Natural killer cell (primary cell): Measurements from ENCODE around the gene MAU2. TPM values are rescaled to one million over a fixed set of nuclear protein-coding genes. Genes with fewer than 3 reads are reported as not detected.
A peak's percentile ranks its signal among the peaks of the same experiment; 100 is the strongest.

Experiments
- ATAC-seq, 3 donors: fragments of 150-1000 bp in 2 of 3; fragments of 200-7000 bp in 1 of 3; cut with Tn5 transposase; 1 replicate in 1 of 3; 2 replicates in 2 of 3; pipeline ENCODE4 v1.10.0; 2021; ENCODE audit warnings: mild to moderate bottlenecking in 2 of 3, moderate library complexity in 2 of 3
- DNase-seq, 2 donors: peaks; one replicate each; pipeline versions ENCODE4 v3.0.0 to v3.0.0-alpha.2; 2013 to 2021; ENCODE audit warnings: mixed read lengths in 1 of 2
- H3K27ac ChIP-seq: one replicate; pipeline ENCODE4 v1.5.1; 2013; ENCODE audit warnings: mild to moderate bottlenecking, low read length
- H3K27me3 ChIP-seq: one replicate; pipeline ENCODE4 v1.6.1; 2013; ENCODE audit warnings: low read length; ENCODE audit not compliant: control insufficient read depth, insufficient read depth
- H3K36me3 ChIP-seq: one replicate; pipeline ENCODE4 v1.6.1; 2013; ENCODE audit warnings: low read length; ENCODE audit not compliant: control insufficient read depth, insufficient read depth
- H3K4me1 ChIP-seq: one replicate; pipeline ENCODE4 v1.6.1; 2013; ENCODE audit warnings: low read length; ENCODE audit not compliant: control insufficient read depth, insufficient read depth
- H3K4me3 ChIP-seq: one replicate; pipeline ENCODE4 v1.5.1; 2013; ENCODE audit warnings: low read length
- H3K9me3 ChIP-seq: one replicate; pipeline ENCODE4 v1.6.1; 2013; ENCODE audit warnings: low read length; ENCODE audit not compliant: control insufficient read depth, insufficient read depth
- H3K27ac Mint-ChIP-seq, 2 donors: one replicate each; pipeline ENCODE4 v1.8.0; 2022; ENCODE audit warnings: mild to moderate bottlenecking in 2 of 2, mixed read lengths in 2 of 2, moderate library complexity in 1 of 2
- H3K27me3 Mint-ChIP-seq, 2 donors: one replicate each; pipeline ENCODE4 v1.8.0; 2022; ENCODE audit warnings: low read depth in 2 of 2, mixed read lengths in 2 of 2
- H3K36me3 Mint-ChIP-seq: one replicate; pipeline ENCODE4 v1.8.0; 2022; ENCODE audit warnings: mixed read lengths
- H3K4me1 Mint-ChIP-seq, 2 donors: one replicate each; pipeline ENCODE4 v1.8.0; 2022; ENCODE audit warnings: mixed read lengths in 2 of 2
- H3K4me3 Mint-ChIP-seq: one replicate; pipeline ENCODE4 v1.8.0; 2022; ENCODE audit warnings: mild to moderate bottlenecking, moderate library complexity, mixed read lengths
- H3K9me3 Mint-ChIP-seq, 2 donors: one replicate each; pipeline ENCODE4 v1.8.0; 2022; ENCODE audit warnings: mixed read lengths in 2 of 2
- CTCF ChIP-seq: fragments of 200-600 bp; IDR thresholded peaks from one replicate; pipeline ENCODE4 v1.8.0; 2022; ENCODE audit warnings: antibody characterized with exemption
- WGBS: methylation state at CpG from one replicate; pipeline ENCODE4 v1.1.7; 2013; ENCODE audit warnings: missing lambda C conversion rate; ENCODE audit not compliant: insufficient coverage; 5-methylcytosine and 5-hydroxymethylcytosine counted together
- intact Hi-C: fragments of 100-400 bp; cut with micrococcal nuclease; formaldehyde crosslinking; loops from one replicate; pipeline ENCODE4 v1.14.2; 2022
- total RNA-seq, 4 donors: library from RNA; stranded (reverse); fragments of 120-200 nt in 1 of 4; gene quantifications; one replicate each; pipeline versions ENCODE4 v1.2.3 to v1.2.4, GENCODE V29; 2013 to 2022

The MAU2 gene
- total RNA-seq, 3 donors from 2014 or later (not counting 1 experiment from before 2014, with no cell fraction given): 144 to 164 (median 151) TPM

- no peak overlapping the region for H3K27ac ChIP-seq
- no peaks in the 10 kb centered on the region for H3K27me3 ChIP-seq
- H3K4me3 ChIP-seq: no peak overlapping the region
- intact Hi-C loops: no loop called here
- H3K36me3 ChIP-seq: peaks cover 81% of the 10 kb centered on the region
- H3K4me1 ChIP-seq: no peaks in the 10 kb centered on the region
- Mint-ChIP-seq H3K27ac (no peak overlapping the region), H3K36me3 (no peaks in the 10 kb centered on the region), H3K4me3 (no peak overlapping the region), H3K9me3 (no peaks in the 10 kb centered on the region), H3K4me1 (no peaks in the 10 kb centered on the region), H3K27me3 (no peaks in the 10 kb centered on the region)
- DNase-seq: no peak
- TF ChIP-seq CTCF: no peak
- 90% methylated on average over 14 of the region's 14 CpGs for WGBS
- ATAC-seq: no peak
- H3K9me3 ChIP-seq: no peaks in the 10 kb centered on the region
Observed at GRCh38 chr19:19343762-19344161, 23.1 kb downstream of the MAU2 start.

- intact Hi-C loops: no loop called here
- Mint-ChIP-seq H3K4me1 (no peaks in the 10 kb centered on the region), H3K27me3 (no peaks in the 10 kb centered on the region), H3K27ac (no peak overlapping the region), H3K9me3 (no peaks in the 10 kb centered on the region), H3K4me3 (no peak overlapping the region), H3K36me3 (no peaks in the 10 kb centered on the region)
- Histone ChIP-seq H3K4me1 (no peaks in the 10 kb centered on the region), H3K36me3 (peaks cover 84% of the 10 kb centered on the region), H3K27me3 (no peaks in the 10 kb centered on the region), H3K27ac (no peak overlapping the region), H3K9me3 (no peaks in the 10 kb centered on the region), H3K4me3 (no peak overlapping the region)
- no peak for ATAC-seq
- WGBS: 97% methylated on average over 21 of the region's 21 CpGs
- no peak for DNase-seq
- no peak for TF ChIP-seq CTCF
Observed at GRCh38 chr19:19345232-19345631, 24.6 kb downstream of the MAU2 start.

GRCh38 chr19:19345970-19346369 is 25.3 kb downstream of the MAU2 start:
- DNase-seq (no peak), ATAC-seq (no peak)
- WGBS: 96% methylated on average over 11 of the region's 11 CpGs
- intact Hi-C loops: no loop called here
- Mint-ChIP-seq H3K4me3 (no peak overlapping the region), H3K36me3 (no peaks in the 10 kb centered on the region), H3K27ac (no peak overlapping the region), H3K27me3 (no peaks in the 10 kb centered on the region), H3K4me1 (no peaks in the 10 kb centered on the region), H3K9me3 (no peaks in the 10 kb centered on the region)
- Histone ChIP-seq H3K27ac (no peak overlapping the region), H3K9me3 (no peaks in the 10 kb centered on the region), H3K27me3 (no peaks in the 10 kb centered on the region), H3K36me3 (peaks cover 80% of the 10 kb centered on the region), H3K4me1 (no peaks in the 10 kb centered on the region), H3K4me3 (no peak overlapping the region)
- TF ChIP-seq CTCF: no peak

GRCh38 chr19:19347401-19348110 is 26.9 kb downstream of the MAU2 start:
- Mint-ChIP-seq H3K27ac (peak overlapping the region in 1 of 2 donors; percentile 20), H3K27me3 (no peaks in the 10 kb centered on the region), H3K4me3 (no peak overlapping the region), H3K9me3 (no peaks in the 10 kb centered on the region), H3K36me3 (no peaks in the 10 kb centered on the region), H3K4me1 (peaks cover 0 to under 1% of the 10 kb centered on the region in 2 donors)
- Histone ChIP-seq H3K27ac (no peak overlapping the region), H3K9me3 (no peaks in the 10 kb centered on the region), H3K4me3 (no peak overlapping the region), H3K27me3 (no peaks in the 10 kb centered on the region), H3K4me1 (no peaks in the 10 kb centered on the region), H3K36me3 (peaks cover 72% of the 10 kb centered on the region)
- WGBS: 91% methylated on average over 10 of the region's 10 CpGs
- no peak for ATAC-seq
- no peak for TF ChIP-seq CTCF
- no peak for DNase-seq
- intact Hi-C loops: no loop called here
